GM13977 (cell line): ENCODE measurements around the gene BBOX1.

ENCODE experiments used
- DNase-seq: peaks from one replicate; pipeline ENCODE4 v3.0.0; 2012; ENCODE audit warnings: low spot score
- in situ Hi-C: fragments of 300-500 bp; cut with MboI; formaldehyde crosslinking; loops from one replicate; pipeline ENCODE4 v1.12.0; 2022; ENCODE audit warnings: low sequenced_read_pairs, low pct_unique_long_range_greater_than_20kb, mixed read lengths, inconsistent platforms; ENCODE audit not compliant: unreplicated experiment
- TF ChIP-seq, protein P1 (sequence below): IDR thresholded peaks from 2 replicates; pipeline ENCODE4 v1.5.1; 2012; ENCODE audit warnings: mild to moderate bottlenecking, control low read depth; ENCODE audit not compliant: insufficient read depth; ENCODE audit errors: extremely low read depth, missing control alignments

The BBOX1 gene

DNA sequence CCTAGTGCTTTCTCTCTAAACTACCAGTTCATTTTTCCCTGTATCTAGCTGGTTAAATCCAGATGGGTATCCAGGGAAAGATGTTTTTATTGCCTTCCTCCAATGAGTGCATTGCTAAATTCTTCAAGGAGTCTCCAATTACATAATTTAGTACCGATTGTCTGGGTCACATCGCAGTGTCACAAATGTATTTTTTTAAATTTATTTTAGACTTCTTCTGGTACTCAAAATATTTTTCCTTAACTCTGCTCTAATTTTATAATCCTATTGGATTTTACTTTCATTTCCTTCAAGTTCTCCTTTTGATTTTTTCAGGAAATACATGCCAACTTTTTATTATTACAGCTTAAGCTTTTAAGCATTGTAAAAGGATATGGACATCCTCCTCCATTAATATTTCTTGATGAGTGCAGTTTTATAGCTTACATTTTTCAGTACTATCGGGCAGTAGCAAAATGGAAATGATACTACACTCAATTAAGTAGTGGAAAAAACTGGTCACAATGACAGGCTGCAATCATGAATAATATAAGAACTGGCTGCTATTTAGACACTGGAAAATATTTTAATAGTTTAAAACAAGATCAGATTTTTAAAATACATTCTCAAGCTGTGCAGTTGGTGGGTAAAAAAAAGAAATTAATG is 20.3 kb downstream of the BBOX1 start:
- TF ChIP-seq, protein P1, sequence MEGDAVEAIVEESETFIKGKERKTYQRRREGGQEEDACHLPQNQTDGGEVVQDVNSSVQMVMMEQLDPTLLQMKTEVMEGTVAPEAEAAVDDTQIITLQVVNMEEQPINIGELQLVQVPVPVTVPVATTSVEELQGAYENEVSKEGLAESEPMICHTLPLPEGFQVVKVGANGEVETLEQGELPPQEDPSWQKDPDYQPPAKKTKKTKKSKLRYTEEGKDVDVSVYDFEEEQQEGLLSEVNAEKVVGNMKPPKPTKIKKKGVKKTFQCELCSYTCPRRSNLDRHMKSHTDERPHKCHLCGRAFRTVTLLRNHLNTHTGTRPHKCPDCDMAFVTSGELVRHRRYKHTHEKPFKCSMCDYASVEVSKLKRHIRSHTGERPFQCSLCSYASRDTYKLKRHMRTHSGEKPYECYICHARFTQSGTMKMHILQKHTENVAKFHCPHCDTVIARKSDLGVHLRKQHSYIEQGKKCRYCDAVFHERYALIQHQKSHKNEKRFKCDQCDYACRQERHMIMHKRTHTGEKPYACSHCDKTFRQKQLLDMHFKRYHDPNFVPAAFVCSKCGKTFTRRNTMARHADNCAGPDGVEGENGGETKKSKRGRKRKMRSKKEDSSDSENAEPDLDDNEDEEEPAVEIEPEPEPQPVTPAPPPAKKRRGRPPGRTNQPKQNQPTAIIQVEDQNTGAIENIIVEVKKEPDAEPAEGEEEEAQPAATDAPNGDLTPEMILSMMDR: no peak
- no peak for DNase-seq
- in situ Hi-C loops: no loop called here

DNA sequence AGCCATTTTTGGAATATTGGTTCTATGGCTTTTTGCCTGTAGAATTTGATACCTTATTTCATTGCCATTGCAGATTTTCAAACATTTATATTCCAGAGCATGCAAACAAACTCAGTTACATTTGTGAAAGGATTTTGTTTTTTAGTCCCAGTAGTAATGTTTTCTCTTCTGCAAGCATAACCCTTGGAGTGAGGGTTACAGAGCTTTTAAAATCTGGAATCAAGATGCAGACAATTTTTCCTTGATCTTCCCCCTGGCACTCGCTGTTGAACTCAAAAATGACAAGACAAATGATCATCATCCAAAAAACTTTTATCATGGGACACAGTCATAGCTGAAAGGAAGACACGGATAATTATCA is 20.8 kb downstream of the BBOX1 start:
- in situ Hi-C loops: no loop called here
- TF ChIP-seq, protein P1: no peak
- no peak for DNase-seq

DNA sequence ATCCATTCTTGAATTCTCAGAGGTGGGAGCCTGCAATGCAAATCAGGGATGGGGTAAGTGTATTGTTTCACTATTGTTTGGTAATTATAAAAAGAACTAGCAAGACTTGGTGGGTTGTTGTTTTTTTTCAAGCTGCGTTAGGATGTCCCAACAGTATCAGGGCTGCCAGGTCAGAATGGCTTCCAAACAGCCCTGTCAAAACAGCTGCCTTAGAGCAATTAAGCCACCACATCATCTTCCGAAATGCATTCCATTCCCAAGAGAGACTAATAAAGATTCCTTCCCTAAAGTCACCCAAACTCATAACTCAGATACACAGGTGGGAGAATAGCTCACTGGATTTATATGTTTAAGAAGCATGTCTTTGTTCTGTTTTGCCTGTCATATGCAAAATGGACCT is 23.5 kb downstream of the BBOX1 start:
- TF ChIP-seq, protein P1: no peak
- no peak for DNase-seq
- in situ Hi-C loops: no loop called here

DNA sequence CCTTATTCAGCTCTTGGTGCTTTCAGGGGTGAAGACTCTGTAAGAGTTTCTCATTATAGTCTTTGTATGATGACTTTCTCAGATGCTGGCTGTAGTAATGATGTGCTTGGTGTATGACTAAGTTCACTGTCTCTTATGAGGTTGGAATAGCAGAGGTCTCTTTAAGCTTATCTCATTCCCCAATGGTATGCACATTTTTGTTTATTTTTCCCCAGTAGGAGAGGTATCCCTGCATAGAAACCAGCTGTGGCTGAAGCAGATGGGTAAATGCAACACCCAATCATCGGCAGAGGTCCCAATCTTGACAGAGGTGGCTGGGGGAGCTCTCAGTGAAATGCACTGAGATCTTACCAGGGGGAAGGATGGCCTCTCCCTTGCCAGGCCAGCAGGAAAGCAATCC is 34.6 kb downstream of the BBOX1 start:
- DNase-seq: no peak
- in situ Hi-C loops: no loop called here
- TF ChIP-seq, protein P1: no peak

DNA sequence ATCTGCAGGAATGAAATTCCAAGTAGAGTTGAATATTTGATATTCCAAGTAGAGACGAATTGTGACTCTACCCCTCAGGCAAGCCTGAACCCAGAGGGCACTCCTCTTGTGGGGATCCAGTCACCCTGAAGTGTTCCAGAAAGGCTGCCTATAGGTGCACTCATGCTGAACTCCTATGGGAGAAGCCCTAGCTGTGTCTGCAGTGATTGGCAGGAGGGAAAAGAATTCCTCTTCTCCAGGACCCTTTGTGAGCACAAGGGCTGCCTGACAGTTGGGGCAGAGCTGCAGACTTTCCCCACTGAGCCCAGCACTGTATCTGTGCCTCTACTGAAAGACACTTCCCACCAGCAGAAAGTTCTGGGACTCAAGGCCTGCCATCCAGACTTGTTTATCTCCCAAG is 35.0 kb downstream of the BBOX1 start:
- TF ChIP-seq, protein P1: no peak
- DNase-seq: no peak
- in situ Hi-C loops: no loop called here

DNA sequence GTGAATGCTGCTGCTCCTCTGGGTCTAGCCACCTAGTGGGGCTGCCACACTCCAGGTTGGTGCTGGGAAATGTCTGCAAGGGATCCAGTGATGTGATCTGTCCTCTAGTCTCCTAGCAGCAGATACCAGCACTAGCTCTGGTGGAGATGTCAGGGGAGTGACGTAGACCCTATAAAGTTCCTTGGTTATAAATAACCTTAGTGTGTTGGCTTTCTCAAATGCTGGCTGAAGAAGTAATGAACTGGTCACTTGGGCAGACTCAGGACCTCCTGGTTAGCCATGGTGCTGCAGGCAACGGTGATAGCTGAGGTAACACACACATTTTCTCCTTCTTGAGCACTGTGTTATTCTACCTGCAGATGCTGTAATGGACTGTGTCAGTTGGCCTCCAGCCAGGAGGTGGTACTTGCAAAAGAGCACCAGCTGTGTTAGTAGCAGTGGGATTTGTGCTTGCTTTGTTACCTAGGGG is 35.5 kb downstream of the BBOX1 start:
- DNase-seq: no peak
- TF ChIP-seq, protein P1: no peak
- in situ Hi-C loops: no loop called here
